HG03060 (cell line): ENCODE results near the gene ARRDC3.
"Not testable (repeated sequence)": the region's sequence is repeated elsewhere in the genome, so short reads cannot be mapped to it uniquely, and the experiment has no call there.

ENCODE experiments used
- ATAC-seq: cut with Tn5 transposase; IDR thresholded peaks from one replicate; pipeline ENCODE4 v1.9.1; 2021; ENCODE audit warnings: low read depth, moderate number of reproducible peaks; ENCODE audit not compliant: unreplicated experiment

Gene ARRDC3

DNA sequence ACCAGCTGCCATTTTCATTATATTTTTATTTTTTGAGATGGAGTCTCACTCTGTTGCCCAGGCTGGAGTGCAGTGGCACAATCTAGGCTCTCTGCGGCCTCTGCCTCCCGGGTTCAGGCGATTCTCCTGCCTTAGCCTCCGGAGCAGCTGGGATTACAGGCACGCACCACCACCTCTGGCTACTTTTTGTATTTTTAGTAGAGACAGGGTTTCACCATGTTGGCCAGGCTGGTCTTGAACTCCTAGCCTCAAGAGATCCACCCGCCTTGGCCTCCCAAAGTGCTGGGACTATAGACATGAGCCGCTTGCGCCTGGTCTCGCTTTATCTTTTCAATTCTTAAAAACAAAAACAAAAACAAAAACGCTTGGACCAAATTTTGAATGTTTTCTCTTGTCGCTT, 2.5 kb upstream of the ARRDC3 start:
- ATAC-seq, result not testable (repeated sequence)

GRCh38 chr5:91384671-91385430, 1.7 kb upstream of the ARRDC3 start:
- ATAC-seq, result no peak

DNA sequence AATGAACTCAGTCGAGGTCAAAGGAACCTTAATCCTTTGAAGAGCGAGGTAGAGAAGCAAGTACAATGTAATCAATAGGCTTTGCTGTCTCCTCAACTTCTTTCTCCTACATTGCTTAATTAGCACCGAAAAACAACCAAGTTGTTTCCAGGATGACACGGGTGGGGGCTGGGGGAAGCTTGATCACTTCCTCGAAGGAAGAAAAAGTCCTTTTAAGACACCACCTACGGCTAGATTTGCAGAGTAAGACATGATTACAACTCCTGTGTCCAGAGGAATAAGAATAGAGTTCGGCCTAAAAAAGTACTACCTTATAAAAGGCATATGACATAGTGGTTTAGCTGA, 811 bp upstream of the ARRDC3 start:
- ATAC-seq, result no peak

DNA sequence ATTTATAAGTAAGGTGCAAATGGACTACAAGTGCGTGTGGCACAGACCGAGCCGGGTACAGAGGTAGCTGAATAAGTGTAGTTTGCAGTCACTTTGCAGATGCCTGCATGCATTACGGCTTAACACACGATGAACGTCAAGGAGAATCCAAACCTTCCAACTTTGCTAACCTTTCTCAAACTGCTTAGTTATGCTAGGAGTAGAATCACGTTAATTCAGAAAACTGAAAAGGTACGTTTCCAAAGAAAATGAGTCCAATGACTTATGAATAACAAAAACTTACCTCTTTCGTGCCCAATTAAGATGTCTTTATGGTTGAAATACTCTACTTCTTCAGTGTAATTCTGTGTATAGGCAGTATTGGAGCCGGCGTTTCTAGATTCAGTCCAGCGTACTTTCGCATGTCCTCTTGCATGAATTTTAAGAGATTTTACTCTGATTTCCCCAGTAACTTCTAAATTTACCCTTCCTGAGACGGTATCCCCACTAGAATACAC, 539 bp downstream of the ARRDC3 start:
- no peak for ATAC-seq

DNA sequence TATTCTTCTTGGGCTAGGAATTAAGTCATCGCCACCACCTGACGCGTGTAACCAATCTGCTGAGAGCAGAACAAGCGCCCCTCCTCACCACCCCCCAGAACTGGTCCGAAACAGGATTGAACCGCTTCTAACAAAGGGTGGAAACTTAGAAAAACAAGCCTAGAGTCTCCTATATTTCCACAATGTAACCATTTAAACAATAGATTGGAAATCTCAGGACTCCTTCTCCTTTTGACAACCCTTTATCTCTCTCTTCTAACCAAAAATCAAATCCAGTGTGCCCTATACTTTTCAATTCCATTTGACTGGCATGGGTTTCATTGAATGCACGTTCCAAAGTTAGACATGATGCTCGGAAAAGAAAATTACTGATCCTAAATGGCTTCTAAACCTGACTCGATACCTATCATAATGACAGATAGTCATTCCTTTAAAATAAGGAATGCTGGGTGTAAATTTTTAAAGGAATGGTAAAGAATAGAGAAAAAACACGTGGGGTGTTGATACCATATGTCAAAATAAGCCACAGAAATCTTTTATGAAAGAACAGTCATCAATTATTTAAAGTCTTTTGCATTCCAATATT, 1.2 kb downstream of the ARRDC3 start:
- no peak for ATAC-seq

DNA sequence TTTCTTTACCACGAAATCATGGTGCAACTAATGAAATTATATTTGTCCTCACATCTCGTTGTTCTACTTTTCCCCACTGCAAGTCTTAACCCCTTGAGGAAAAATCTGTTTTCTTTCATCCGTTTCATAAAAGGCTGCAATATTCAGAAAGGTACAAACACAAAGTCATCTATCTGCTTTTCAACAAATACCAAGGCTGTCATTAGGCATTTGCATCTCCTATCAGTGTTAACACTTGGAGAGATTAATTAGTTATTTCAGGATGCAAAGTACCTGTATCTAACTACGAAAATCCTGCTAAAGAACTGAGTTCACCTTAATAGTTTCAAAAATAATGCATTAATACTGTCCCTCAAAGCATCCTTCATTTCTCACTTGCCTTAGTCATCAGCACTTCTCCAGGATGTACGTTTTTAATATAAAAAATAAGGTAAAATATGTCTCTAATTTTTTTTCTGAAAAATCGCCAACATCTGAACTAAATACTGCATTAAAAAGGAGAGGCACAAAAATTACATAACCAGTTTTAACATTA, 1.8 kb downstream of the ARRDC3 start:
- ATAC-seq, result no peak

GRCh38 chr5:91380491-91381238, 2.5 kb downstream of the ARRDC3 start:
- ATAC-seq, result peak; percentile 29

DNA sequence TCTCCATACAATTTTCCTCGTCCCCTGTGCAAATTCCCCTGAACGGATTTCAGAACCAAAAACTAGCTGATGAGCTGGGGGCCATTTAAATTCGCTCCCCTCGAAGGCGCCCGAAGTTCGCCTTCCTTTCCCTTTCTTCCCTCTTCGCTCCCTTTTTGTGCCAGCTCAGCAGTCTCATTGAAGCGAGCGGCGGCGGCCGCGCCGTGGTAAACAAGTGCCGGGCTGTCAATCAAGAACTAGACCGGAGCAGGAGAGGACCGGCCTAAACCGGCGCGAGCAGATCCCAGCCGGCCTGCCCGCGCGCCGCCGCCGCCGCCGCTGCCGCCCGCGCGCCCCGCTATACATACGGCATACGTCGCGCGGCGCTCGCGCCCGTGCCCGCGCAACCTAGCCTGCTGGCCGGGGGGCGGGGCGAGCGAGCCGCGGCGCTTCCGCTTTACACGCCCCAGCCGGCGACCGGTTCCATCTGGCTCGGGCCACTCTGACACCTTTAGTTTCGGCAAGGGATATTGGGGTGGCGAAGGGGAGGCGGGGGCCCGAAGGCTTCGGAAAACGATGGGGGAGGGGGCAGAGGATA, 3.1 kb downstream of the ARRDC3 start:
- peak; percentile 34 for ATAC-seq

GRCh38 chr5:91379246-91379913, 3.7 kb downstream of the ARRDC3 start:
- ATAC-seq, result no peak

DNA sequence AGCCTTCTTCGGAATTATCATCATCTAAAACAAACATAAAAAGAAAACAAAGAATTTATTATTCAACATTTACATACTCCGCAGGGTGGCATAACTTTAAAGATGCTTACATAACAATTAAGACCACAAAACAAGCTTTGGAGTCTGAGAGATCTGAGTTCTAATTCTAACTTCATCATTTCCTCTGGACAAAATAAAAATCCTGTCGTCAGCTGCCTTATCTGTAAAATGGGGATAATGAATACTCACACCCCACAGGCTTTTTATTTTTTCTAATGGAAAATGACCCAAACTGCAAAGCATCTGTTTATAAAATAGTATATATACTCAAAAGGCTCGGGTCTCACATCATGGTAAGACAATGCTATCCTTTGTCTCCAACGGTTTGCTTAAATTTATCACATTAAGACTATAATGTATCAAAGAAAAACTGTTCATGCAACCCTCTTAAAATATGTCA, 4.3 kb downstream of the ARRDC3 start:
- ATAC-seq, result no peak

DNA sequence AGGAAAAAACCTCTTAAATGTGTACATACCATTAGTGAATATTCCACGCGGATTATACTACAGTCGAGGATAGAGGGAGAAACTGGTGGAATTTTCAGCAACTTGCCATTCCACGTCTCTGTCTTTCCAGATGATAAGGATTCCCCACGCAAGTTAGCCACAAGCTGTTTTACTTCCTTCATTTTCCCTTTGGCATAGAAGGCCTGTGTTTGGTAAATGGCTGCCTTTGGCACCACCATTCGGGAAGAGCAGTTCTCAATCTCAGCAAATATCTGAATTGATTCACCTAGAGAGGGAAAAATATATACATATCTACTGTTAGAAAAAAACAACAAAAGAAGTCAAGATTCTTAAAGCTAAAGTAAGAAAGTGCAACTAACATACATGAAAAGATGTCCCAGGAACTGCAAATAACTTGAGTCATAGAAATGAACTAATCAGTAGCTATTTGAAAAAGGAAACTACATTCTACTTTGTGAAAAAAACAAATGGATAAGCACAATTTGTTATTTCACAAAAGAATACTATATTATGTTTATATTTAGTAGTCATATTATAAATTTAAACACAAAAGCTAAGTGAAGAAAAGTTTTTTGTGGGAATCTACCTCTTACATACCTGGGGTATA, 8.1 kb downstream of the ARRDC3 start:
- ATAC-seq, result no peak

DNA sequence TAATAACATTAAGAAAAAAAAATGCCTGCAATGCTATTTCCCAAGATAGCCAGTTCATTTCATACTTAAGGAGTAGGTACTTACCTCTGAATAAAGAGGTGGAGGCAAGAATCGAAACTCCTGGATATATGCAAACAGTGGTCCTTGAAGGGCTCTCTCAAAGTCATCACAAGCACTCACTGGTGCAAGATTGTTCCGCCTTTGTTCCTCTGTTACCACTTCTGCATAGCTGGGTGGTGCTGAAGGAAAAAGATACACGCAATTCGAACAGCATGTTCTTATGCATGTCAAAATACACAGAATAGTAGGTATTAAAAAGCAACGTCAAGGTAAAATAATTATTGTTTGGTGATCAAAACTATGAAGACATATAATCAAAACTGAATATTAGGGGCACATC, 9.5 kb downstream of the ARRDC3 start:
- no peak for ATAC-seq

DNA sequence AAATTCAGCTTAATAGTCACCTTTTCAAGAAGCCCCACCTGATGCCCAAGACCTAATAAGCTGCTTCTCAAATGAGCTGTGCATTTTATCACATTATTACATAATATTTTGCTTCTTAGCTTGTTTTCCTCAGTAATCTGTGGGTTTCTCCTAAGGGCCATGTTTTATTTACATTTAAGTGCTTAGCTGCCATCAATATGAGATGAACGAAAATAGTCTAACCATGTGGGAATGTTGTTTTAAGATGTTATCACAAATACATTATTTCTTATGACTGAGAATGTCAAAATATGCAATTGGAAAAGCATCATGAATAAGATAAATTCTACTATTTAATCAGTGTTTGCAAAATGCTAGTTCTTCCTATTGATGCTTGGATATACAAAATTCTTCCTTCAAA, 10.1 kb downstream of the ARRDC3 start:
- no peak for ATAC-seq

DNA sequence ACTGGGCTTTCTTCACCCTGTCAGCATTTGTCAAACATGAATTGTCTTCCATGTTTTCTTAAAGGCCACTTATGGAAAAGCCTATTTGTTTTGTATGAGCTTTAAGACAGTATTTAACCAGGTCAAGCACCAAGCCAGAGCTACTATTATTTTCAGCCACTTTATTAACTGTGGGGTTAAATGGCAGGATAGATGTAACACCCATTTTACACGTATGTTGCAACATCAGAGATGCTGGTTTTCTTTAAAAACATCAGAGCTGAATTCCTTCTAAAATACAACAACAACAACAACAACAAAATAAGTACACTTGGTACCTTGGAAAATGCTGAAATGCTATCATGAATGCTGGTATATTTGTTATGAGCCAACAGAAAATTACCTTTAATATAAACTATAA, 13.6 kb downstream of the ARRDC3 start:
- ATAC-seq, result no peak

- ATAC-seq, result no peak
These were observed 15.0 kb downstream of the ARRDC3 start for GRCh38 chr5:91367908-91368648.

DNA sequence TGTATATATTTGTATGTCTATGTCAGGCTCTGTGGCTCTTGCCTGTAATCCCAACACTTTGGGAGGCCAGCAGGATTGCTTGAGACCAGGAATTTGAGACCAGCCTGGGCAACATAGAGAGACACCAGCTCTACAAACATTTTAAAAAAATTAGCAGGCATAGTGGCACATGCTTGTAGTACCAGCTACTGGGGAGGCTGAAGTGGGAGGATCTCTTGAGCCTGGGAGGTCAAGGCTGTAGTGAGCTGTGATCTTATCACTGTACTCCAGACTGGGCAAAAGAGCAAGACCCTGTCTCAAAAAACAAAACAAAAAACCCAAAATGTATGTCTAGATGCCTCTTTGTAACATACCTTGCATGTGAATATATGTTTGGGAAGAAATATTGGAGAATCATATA, 15.8 kb downstream of the ARRDC3 start:
- ATAC-seq, result no peak

GRCh38 chr5:91366551-91366950, 16.6 kb downstream of the ARRDC3 start:
- no peak for ATAC-seq

- no peak for ATAC-seq
These were observed 17.6 kb downstream of the ARRDC3 start for GRCh38 chr5:91365498-91365897.

DNA sequence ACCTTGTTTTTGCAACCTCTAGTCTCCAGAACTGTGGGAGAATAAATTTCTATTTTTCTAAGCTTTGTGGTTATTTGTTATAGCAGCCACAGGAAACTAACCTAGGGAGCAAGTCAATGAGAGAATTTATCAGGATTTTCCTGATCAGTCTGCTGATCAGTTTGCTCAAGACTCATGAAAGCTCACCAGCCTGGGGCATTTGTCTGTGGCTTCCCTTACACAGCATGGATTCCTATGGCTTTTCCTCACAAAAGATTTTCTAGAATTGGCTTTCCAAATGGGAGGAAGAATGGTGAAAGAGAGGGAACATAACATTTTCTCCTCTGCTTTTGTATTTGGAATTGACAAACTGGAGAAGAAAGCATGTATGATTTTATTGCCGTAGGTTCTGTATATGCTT, 20.2 kb downstream of the ARRDC3 start:
- no peak for ATAC-seq
